Bronchial epithelial cell (primary cell): Measurements from ENCODE around the gene EFCAB3. TPM values are rescaled to one million over a fixed set of nuclear protein-coding genes. Genes with fewer than 3 reads are reported as not detected.
A peak's percentile ranks its signal among the peaks of the same experiment; 100 is the strongest.
"Not testable (repeated sequence)": the region's sequence is repeated elsewhere in the genome, so short reads cannot be mapped to it uniquely, and the experiment has no call there.

ENCODE experiments used
- DNase-seq: peaks from one replicate; pipeline ENCODE4 v3.0.0-alpha.2; 2010; ENCODE audit warnings: low read depth
- FAIRE-seq: peaks from 2 replicates; lab custom pipeline; 2011; peaks lifted over from hg19 to GRCh38; lab: Jason Lieb, UNC
- H3K27me3 ChIP-seq: 2 replicates; pipeline ENCODE4 v1.5.1; 2011; ENCODE audit warnings: low read length; ENCODE audit not compliant: control insufficient read depth, insufficient read depth
- H3K36me3 ChIP-seq: 2 replicates; pipeline ENCODE4 v1.5.1; 2011; ENCODE audit warnings: low read length; ENCODE audit not compliant: control insufficient read depth, insufficient read depth
- H3K4me3 ChIP-seq: 2 replicates; pipeline ENCODE4 v1.5.1; 2011; ENCODE audit warnings: mild to moderate bottlenecking, low read depth, low read length, control low read depth
- total RNA-seq: library from RNA; depleted of rRNA; stranded (reverse); fragments of >200 nt; gene quantifications from 2 replicates; pipeline ENCODE4 v1.2.1, GENCODE V29; 2014
- TF ChIP-seq, protein P1 (sequence below): IDR thresholded peaks from 2 replicates; pipeline ENCODE4 v1.5.1; 2011; ENCODE audit warnings: mild to moderate bottlenecking, moderate library complexity, low read length, control low read depth, inconsistent platforms; ENCODE audit not compliant: insufficient read depth, severe bottlenecking

Gene EFCAB3
- total RNA-seq, 1 donor from 2014 or later: not detected

DNA sequence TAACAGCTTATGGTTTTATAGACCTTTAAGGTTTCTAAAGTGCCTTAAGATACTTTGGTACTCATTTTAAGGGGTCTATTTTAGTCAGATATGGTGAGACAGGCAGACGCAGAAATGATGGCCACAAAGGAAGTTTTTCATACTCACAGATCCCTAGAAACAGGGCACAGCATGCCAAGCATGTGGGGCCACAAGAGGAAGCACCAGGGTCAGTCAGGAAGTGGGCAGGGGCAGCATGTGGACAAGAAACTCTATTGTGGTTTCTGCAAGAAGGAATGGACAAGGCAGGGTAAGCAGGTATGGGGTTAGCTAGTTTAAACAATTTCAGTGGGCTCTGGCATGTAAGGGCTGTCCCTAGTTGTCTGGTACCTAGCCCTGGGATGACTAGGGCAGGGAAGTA, 8.5 kb downstream of the EFCAB3 start:
- Histone ChIP-seq H3K27me3 (no peaks in the 10 kb centered on the region), H3K4me3 (no peak overlapping the region), H3K36me3 (no peaks in the 10 kb centered on the region)
- no peak for FAIRE-seq
- TF ChIP-seq, protein P1, sequence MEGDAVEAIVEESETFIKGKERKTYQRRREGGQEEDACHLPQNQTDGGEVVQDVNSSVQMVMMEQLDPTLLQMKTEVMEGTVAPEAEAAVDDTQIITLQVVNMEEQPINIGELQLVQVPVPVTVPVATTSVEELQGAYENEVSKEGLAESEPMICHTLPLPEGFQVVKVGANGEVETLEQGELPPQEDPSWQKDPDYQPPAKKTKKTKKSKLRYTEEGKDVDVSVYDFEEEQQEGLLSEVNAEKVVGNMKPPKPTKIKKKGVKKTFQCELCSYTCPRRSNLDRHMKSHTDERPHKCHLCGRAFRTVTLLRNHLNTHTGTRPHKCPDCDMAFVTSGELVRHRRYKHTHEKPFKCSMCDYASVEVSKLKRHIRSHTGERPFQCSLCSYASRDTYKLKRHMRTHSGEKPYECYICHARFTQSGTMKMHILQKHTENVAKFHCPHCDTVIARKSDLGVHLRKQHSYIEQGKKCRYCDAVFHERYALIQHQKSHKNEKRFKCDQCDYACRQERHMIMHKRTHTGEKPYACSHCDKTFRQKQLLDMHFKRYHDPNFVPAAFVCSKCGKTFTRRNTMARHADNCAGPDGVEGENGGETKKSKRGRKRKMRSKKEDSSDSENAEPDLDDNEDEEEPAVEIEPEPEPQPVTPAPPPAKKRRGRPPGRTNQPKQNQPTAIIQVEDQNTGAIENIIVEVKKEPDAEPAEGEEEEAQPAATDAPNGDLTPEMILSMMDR: no peak
- DNase-seq: no peak

DNA sequence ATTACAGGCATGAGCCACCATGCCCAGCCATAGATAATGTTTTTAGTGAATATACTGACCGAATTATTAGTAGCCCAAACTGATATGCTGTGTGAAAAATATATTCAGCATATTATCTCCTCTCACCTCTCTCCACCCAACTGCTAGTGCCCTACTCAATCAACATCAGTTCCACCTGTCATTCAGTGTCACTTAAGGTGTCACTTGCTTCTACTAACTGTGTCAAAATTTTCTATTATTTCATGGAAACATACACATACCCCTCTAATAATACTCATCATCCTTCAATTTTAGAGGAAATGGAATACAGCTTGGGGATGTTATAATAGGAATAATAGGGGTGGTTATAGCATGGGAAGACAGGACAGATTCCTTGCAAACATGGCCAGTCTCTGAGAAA, 12.6 kb downstream of the EFCAB3 start:
- no peaks in the 10 kb centered on the region for H3K36me3 ChIP-seq
- no peak for FAIRE-seq
- no peak overlapping the region for H3K4me3 ChIP-seq
- H3K27me3 ChIP-seq: no peaks in the 10 kb centered on the region
- TF ChIP-seq, protein P1: no peak
- DNase-seq: no peak

DNA sequence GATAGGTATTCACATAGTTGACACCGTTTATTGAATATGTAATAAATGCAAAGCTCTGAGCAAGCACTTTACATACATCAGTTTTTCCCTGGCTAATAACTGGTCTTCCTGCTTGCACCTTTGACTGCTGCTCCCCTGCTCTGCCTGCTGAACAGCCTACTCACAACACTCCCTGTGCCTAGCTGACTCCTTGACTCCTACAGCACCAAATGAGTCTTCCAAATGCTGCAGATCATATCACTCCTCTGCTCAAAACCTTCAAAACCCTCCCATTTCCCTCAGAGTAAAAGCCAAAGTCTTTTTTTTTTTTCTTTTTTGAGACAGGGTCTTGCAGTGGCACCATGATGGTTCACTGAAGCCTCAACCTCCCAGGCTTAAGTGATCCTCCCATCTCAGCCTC, 18.5 kb downstream of the EFCAB3 start:
- Histone ChIP-seq H3K36me3 (no peaks in the 10 kb centered on the region), H3K27me3 (no peaks in the 10 kb centered on the region), H3K4me3 (no peak overlapping the region)
- no peak for FAIRE-seq
- TF ChIP-seq, protein P1: no peak
- no peak for DNase-seq

DNA sequence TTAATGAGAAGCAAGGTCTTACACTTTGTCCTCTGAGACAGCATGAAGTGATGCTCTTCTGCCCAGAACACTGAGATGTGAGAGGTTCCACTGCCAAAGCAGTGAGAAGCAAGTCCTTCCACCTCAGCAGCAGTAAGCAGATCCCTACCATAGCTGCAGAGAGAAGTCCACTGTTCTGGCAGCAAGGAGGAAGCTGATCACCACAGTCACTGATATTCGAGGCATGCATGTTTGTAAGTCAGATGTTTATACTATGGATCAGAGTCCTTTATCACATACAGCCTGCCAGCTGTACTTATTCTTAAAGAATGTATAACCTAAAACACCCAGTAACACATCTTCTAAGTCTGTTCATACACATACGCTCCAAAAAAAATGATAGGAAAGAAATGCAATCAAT, 25.1 kb downstream of the EFCAB3 start:
- no peak for DNase-seq
- no peaks in the 10 kb centered on the region for H3K36me3 ChIP-seq
- peak; percentile 13 for FAIRE-seq
- TF ChIP-seq, protein P1: no peak
- no peak overlapping the region for H3K4me3 ChIP-seq
- peaks cover 2% of the 10 kb centered on the region for H3K27me3 ChIP-seq

DNA sequence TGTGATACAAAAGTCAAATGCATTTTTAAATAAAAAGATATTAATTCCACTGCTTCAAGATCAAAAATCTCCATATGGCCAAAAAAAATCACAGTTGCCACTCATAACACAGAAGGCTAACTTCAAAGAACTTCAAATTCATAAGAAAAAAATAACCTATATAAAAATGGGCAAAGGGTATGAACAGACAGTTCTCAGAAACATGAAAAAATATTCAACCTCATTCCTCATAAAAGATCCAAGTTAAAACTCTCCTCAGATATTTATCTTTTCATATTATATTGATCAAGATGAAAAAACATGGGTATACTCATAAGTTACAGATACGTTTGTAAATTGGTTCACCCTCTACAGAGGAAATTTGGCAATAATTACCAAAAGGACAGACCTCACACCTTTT, 32.7 kb downstream of the EFCAB3 start:
- FAIRE-seq, H3K4me3 ChIP-seq, H3K27me3 ChIP-seq, DNase-seq, H3K36me3 ChIP-seq: not testable (repeated sequence)

DNA sequence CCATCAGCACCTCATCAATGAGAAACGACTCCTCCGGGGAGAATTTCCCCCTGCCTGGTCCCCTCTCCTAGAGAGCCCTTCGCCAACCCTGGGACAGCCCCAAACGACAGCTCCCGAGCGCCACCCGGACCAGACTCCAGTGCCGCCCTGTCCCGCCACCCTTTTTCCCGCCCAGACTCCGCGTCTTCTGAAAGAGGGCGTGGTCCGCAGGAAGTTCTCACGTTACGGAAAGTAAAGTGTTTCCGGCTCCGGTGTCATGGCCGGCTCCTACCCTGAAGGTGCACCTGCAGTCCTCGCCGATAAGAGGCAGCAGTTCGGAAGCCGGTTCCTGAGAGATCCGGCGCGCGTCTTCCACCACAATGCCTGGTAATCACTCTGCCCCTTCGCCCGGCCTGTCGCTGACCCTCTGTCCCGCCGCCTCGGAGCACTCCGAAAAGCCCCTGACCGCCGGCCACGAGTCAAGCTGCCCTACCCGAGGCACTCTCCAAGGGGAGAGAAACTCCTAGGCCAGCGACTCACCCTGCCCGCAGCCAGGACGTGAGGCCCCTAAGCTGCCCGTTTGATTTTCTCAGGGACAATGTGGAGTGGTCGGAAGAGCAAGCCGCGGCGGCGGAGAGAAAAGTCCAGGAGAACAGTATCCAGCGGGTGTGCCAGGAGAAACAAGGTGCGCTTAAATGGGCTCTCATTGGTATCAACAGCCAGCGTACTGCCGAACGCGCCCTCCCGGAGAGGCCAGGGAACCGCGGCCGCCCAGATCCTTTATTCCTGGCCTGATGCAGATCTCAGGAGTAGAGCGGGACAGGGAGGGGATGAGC, 43.5 kb downstream of the EFCAB3 start, which contains the start of gene METTL2A:
TSS of gene METTL2A (plus strand) at position 251 of the 815 bp plus-strand sequence. CDS start at position 257, 6 bp downstream.
- H3K36me3 ChIP-seq, FAIRE-seq, H3K27me3 ChIP-seq: not testable (repeated sequence)
- H3K4me3 ChIP-seq: peak within 1 kb of the TSS; percentile 79
- peak; percentile 83 for DNase-seq
- TF ChIP-seq, protein P1: peak; percentile 56

DNA sequence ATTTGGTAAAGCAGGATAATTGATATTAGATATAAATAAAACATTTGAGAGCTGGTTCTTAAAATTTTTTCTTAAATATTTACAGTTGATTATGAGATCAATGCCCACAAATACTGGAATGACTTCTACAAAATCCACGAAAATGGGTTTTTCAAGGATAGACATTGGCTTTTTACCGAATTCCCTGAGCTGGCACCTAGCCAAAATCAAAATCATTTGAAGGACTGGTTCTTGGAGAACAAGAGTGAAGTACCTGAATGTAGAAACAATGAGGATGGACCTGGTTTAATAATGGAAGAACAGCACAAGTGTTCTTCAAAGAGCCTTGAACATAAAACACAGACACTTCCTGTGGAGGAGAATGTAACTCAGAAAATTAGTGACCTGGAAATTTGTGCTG, 45.9 kb downstream of the EFCAB3 start:
- H3K36me3 ChIP-seq, FAIRE-seq, H3K4me3 ChIP-seq, DNase-seq, H3K27me3 ChIP-seq: not testable (repeated sequence)

DNA sequence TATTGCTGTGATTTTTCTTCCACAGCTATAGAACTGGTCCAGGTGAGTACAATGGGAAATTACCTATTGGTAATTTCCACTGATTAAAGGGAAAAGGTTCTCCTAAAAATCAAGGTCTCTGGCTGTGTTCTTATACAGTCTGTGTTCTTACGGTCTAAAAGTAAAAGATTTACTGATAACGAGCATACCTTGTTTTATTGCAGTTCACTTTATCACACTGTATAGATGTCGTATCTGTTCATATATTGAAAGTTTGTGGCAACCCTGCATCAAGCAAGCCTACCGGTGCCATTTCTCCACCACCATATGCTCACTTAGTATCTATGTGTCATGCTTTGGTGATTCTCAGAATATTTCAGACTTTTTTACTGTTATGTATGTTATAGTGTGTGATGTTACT, 54.9 kb downstream of the EFCAB3 start:
- DNase-seq: not testable (repeated sequence)

DNA sequence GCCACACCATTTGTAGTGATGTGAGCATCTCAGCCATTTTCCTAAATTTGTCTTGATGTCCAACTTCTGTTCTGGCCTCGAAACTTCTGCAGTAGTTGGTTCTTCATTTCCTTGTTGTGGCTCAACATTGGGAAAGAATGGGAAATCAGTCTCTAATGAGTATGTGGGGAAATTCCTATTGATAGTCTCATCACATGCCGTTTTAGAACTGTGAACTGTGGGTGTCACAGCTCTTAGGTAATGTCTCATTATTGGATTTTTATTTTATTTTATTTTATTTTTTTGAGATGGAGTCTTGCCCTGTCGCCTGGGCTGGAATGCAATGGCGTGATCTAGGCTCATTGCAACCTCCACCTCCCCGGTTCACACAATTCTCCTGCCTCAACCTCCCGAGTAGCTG, 60.8 kb downstream of the EFCAB3 start:
- H3K4me3 ChIP-seq, DNase-seq, FAIRE-seq, H3K36me3 ChIP-seq, H3K27me3 ChIP-seq: not testable (repeated sequence)

More for the DNA sequence above, 54.9 kb downstream of the EFCAB3 start:
- H3K4me3 ChIP-seq, FAIRE-seq, H3K27me3 ChIP-seq, H3K36me3 ChIP-seq: not testable (repeated sequence)
